ENCODE results near the gene OR2T6. TPM values are rescaled to one million over a fixed set of nuclear protein-coding genes. Genes with fewer than 3 reads are reported as not detected.

The OR2T6 gene
- not detected for total RNA-seq

GRCh38 chr1:248375446-248375845, at the start of gene OR2T6:
Gene OR2T6, plus strand, starts transcription at chr1:248375746. Its CDS starts 11,863 bp downstream, at chr1:248387609.
- Mint-ChIP-seq H3K9me3 (no peaks in the 10 kb centered on the region), H3K4me1 (no peaks in the 10 kb centered on the region), H3K4me3 (no peak within 1 kb of the TSS), H3K27ac (no peak within 1 kb of the TSS), H3K36me3 (ENCODE audit: low read depth) (no peaks in the 10 kb centered on the region), H3K27me3 (peaks cover 5% of the 10 kb centered on the region)
- no peak for ATAC-seq (replicated peaks)

- no peak overlapping the region for H3K27ac Mint-ChIP-seq
- no peaks in the 10 kb centered on the region for H3K9me3 Mint-ChIP-seq
- H3K4me1 Mint-ChIP-seq = no peaks in the 10 kb centered on the region
- H3K36me3 Mint-ChIP-seq (ENCODE audit: low read depth) = no peaks in the 10 kb centered on the region
- H3K27me3 Mint-ChIP-seq = peaks cover 3% of the 10 kb centered on the region
- ATAC-seq (replicated peaks) = no peak
- H3K4me3 Mint-ChIP-seq = no peak overlapping the region
Observed at GRCh38 chr1:248343451-248343850, 32.1 kb upstream of the OR2T6 start.

- no peak within 1 kb of the TSS for H3K4me3 Mint-ChIP-seq
- H3K9me3 Mint-ChIP-seq = no peaks in the 10 kb centered on the region
Observed at GRCh38 chr1:248348475-248348874, 27.1 kb upstream of the OR2T6 start, which contains the start of gene OR14C36. Gene OR14C36, plus strand, starts transcription at chr1:248348775. Its CDS starts 0 bp downstream, at chr1:248348775.

GRCh38 chr1:248359415-248359814, 16.1 kb upstream of the OR2T6 start:
- ATAC-seq (replicated peaks) = no peak
- H3K36me3 Mint-ChIP-seq (ENCODE audit: low read depth) = no peaks in the 10 kb centered on the region
- no peak overlapping the region for H3K4me3 Mint-ChIP-seq
- peaks cover 16% of the 10 kb centered on the region for H3K27me3 Mint-ChIP-seq
- no peaks in the 10 kb centered on the region for H3K4me1 Mint-ChIP-seq
- H3K27ac Mint-ChIP-seq = no peak overlapping the region
- no peaks in the 10 kb centered on the region for H3K9me3 Mint-ChIP-seq

More at GRCh38 chr1:248348475-248348874, 27.1 kb upstream of the OR2T6 start, which contains the start of gene OR14C36:
- H3K4me1 Mint-ChIP-seq = no peaks in the 10 kb centered on the region
- H3K27me3 Mint-ChIP-seq = peaks cover 9% of the 10 kb centered on the region
- no peaks in the 10 kb centered on the region for H3K36me3 Mint-ChIP-seq (ENCODE audit: low read depth)
- ATAC-seq (replicated peaks) = no peak
- H3K27ac Mint-ChIP-seq = no peak within 1 kb of the TSS

- Mint-ChIP-seq H3K4me3 (no peak within 1 kb of the TSS), H3K36me3 (ENCODE audit: low read depth) (no peaks in the 10 kb centered on the region), H3K9me3 (no peaks in the 10 kb centered on the region), H3K27ac (no peak within 1 kb of the TSS), H3K4me1 (no peaks in the 10 kb centered on the region), H3K27me3 (peaks cover 16% of the 10 kb centered on the region)
- ATAC-seq (replicated peaks) = no peak
Observed at GRCh38 chr1:248361121-248361715, 14.3 kb upstream of the OR2T6 start, which contains the start of gene OR2T4. Gene OR2T4, plus strand, starts transcription at chr1:248361665. Its CDS starts 0 bp downstream, at chr1:248361665.

- Mint-ChIP-seq H3K4me3 (no peak overlapping the region), H3K36me3 (ENCODE audit: low read depth) (no peaks in the 10 kb centered on the region), H3K27me3 (peaks cover 22% of the 10 kb centered on the region), H3K27ac (no peak overlapping the region), H3K9me3 (no peaks in the 10 kb centered on the region), H3K4me1 (no peaks in the 10 kb centered on the region)
- no peak for ATAC-seq (replicated peaks)
Observed at GRCh38 chr1:248366609-248367008, 8.9 kb upstream of the OR2T6 start.

GRCh38 chr1:248372394-248372793, 3.2 kb upstream of the OR2T6 start:
- no peak overlapping the region for H3K27ac Mint-ChIP-seq
- no peak for ATAC-seq (replicated peaks)
- peaks cover 6% of the 10 kb centered on the region for H3K27me3 Mint-ChIP-seq
- H3K4me1 Mint-ChIP-seq = no peaks in the 10 kb centered on the region
- H3K9me3 Mint-ChIP-seq = no peaks in the 10 kb centered on the region
- no peak overlapping the region for H3K4me3 Mint-ChIP-seq
- H3K36me3 Mint-ChIP-seq (ENCODE audit: low read depth) = no peaks in the 10 kb centered on the region

GRCh38 chr1:248373761-248374160, 1.8 kb upstream of the OR2T6 start:
- Mint-ChIP-seq H3K27me3 (peaks cover 6% of the 10 kb centered on the region), H3K27ac (no peak overlapping the region), H3K9me3 (no peaks in the 10 kb centered on the region), H3K4me3 (no peak overlapping the region), H3K4me1 (no peaks in the 10 kb centered on the region), H3K36me3 (ENCODE audit: low read depth) (no peaks in the 10 kb centered on the region)
- ATAC-seq (replicated peaks) = no peak

GRCh38 chr1:248376916-248377315, 1.4 kb downstream of the OR2T6 start:
- Mint-ChIP-seq H3K27ac (no peak overlapping the region), H3K4me1 (no peaks in the 10 kb centered on the region), H3K9me3 (no peaks in the 10 kb centered on the region), H3K27me3 (peaks cover 3% of the 10 kb centered on the region), H3K4me3 (no peak overlapping the region), H3K36me3 (ENCODE audit: low read depth) (no peaks in the 10 kb centered on the region)
- no peak for ATAC-seq (replicated peaks)

- peaks cover 7% of the 10 kb centered on the region for H3K27me3 Mint-ChIP-seq
- no peak overlapping the region for H3K27ac Mint-ChIP-seq
- no peaks in the 10 kb centered on the region for H3K4me1 Mint-ChIP-seq
- H3K36me3 Mint-ChIP-seq (ENCODE audit: low read depth) = no peaks in the 10 kb centered on the region
- H3K4me3 Mint-ChIP-seq = no peak overlapping the region
- H3K9me3 Mint-ChIP-seq = no peaks in the 10 kb centered on the region
- ATAC-seq (replicated peaks) = no peak
Observed at GRCh38 chr1:248380854-248381253, 5.3 kb downstream of the OR2T6 start.

GRCh38 chr1:248388426-248388825, 12.9 kb downstream of the OR2T6 start:
- no peak for ATAC-seq (replicated peaks)
- Mint-ChIP-seq H3K27me3 (peaks cover 27% of the 10 kb centered on the region), H3K36me3 (ENCODE audit: low read depth) (no peaks in the 10 kb centered on the region), H3K4me3 (no peak overlapping the region), H3K4me1 (no peaks in the 10 kb centered on the region), H3K27ac (no peak overlapping the region), H3K9me3 (peaks cover 4% of the 10 kb centered on the region)

- H3K9me3 Mint-ChIP-seq = no peaks in the 10 kb centered on the region
- H3K27me3 Mint-ChIP-seq = peaks cover 17% of the 10 kb centered on the region
- H3K27ac Mint-ChIP-seq = no peak overlapping the region
- no peaks in the 10 kb centered on the region for H3K36me3 Mint-ChIP-seq (ENCODE audit: low read depth)
- H3K4me3 Mint-ChIP-seq = no peak overlapping the region
- no peak for ATAC-seq (replicated peaks)
- no peaks in the 10 kb centered on the region for H3K4me1 Mint-ChIP-seq
Observed at GRCh38 chr1:248393050-248393449, 17.5 kb downstream of the OR2T6 start.

GRCh38 chr1:248402748-248403147, 27.2 kb downstream of the OR2T6 start, which contains the start of gene OR2T1:
Gene OR2T1, plus strand, starts transcription at chr1:248403048. Its CDS starts 3,100 bp downstream, at chr1:248406148.
- no peaks in the 10 kb centered on the region for H3K9me3 Mint-ChIP-seq
- no peak within 1 kb of the TSS for H3K27ac Mint-ChIP-seq
- no peaks in the 10 kb centered on the region for H3K27me3 Mint-ChIP-seq
- no peaks in the 10 kb centered on the region for H3K4me1 Mint-ChIP-seq
- H3K4me3 Mint-ChIP-seq = no peak within 1 kb of the TSS
- H3K36me3 Mint-ChIP-seq (ENCODE audit: low read depth) = no peaks in the 10 kb centered on the region
- no peak for ATAC-seq (replicated peaks)

- Mint-ChIP-seq H3K27ac (no peak overlapping the region), H3K9me3 (no peaks in the 10 kb centered on the region), H3K27me3 (no peaks in the 10 kb centered on the region), H3K4me3 (no peak overlapping the region), H3K36me3 (ENCODE audit: low read depth) (no peaks in the 10 kb centered on the region), H3K4me1 (no peaks in the 10 kb centered on the region)
- no peak for ATAC-seq (replicated peaks)
Observed at GRCh38 chr1:248404024-248404423, 28.5 kb downstream of the OR2T6 start.
